Lower lobe of right lung (tissue), 2 donors: ENCODE data around the gene CHST8. TPM values are rescaled to one million over a fixed set of nuclear protein-coding genes. Genes with fewer than 3 reads are reported as not detected.

Experiments
- ATAC-seq, 2 donors: fragments of 200-7000 bp; cut with Tn5 transposase; one replicate each; pipeline ENCODE4 v1.9.1; 2020 to 2022; ENCODE audit warnings: mild to moderate bottlenecking in 2 of 2, moderate library complexity in 2 of 2
- DNase-seq: peaks from one replicate; pipeline ENCODE4 v3.0.0-alpha.2; 2020
- H3K27ac ChIP-seq: fragments of 200-600 bp; one replicate; pipeline ENCODE4 v1.8.0; 2022
- H3K27me3 ChIP-seq: fragments of 200-600 bp; one replicate; pipeline ENCODE4 v1.8.0; 2022; ENCODE audit warnings: low read depth
- H3K36me3 ChIP-seq: fragments of 200-600 bp; one replicate; pipeline ENCODE4 v1.8.0; 2022; ENCODE audit warnings: mild to moderate bottlenecking
- H3K4me1 ChIP-seq: fragments of 200-600 bp; one replicate; pipeline ENCODE4 v1.8.0; 2022
- H3K4me3 ChIP-seq: fragments of 200-600 bp; one replicate; pipeline ENCODE4 v1.8.0; 2022; ENCODE audit warnings: mild to moderate bottlenecking
- H3K9me3 ChIP-seq: fragments of 200-600 bp; one replicate; pipeline ENCODE4 v1.8.0; 2022
- intact Hi-C: fragments of 100-400 bp; cut with DNase I; formaldehyde crosslinking; loops from one replicate; pipeline ENCODE4 v1.11.0; 2022
- total RNA-seq: library from RNA; stranded (reverse); fragmentation: NEBNext Ultra II Directional; extraction: Animal tissue kit (Norgen Biotek cat#: 25700); gene quantifications from one replicate; pipeline ENCODE4 v1.2.1, GENCODE V29; 2021
- TF ChIP-seq, protein P1 (sequence below): fragments of 200-600 bp; IDR thresholded peaks from one replicate; pipeline ENCODE4 v1.8.0; 2022; ENCODE audit warnings: antibody characterized with exemption, mild to moderate bottlenecking
- donor health status: DM: no; HTN: yes; CAD: no; lungs with severe emphysema.

Gene CHST8
- total RNA-seq, 1 donor from 2014 or later: not detected

DNA sequence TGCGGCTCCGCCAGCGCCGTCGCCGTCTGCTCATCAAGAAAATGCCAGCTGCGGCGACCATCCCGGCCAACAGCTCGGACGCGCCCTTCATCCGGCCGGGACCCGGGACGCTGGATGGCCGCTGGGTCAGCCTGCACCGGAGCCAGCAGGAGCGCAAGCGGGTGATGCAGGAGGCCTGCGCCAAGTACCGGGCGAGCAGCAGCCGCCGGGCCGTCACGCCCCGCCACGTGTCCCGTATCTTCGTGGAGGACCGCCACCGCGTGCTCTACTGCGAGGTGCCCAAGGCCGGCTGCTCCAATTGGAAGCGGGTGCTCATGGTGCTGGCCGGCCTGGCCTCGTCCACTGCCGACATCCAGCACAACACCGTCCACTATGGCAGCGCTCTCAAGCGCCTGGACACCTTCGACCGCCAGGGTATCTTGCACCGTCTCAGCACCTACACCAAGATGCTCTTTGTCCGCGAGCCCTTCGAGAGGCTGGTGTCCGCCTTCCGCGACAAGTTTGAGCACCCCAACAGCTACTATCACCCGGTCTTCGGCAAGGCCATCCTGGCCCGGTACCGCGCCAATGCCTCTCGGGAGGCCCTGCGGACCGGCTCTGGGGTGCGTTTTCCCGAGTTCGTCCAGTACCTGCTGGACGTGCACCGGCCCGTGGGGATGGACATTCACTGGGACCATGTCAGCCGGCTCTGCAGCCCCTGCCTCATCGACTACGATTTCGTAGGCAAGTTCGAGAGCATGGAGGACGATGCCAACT, 150.5 kb downstream of the CHST8 start:
- Histone ChIP-seq H3K36me3 (no peaks in the 10 kb centered on the region), H3K9me3 (no peaks in the 10 kb centered on the region), H3K27me3 (peaks cover 9% of the 10 kb centered on the region), H3K4me3 (no peak overlapping the region), H3K27ac (no peak overlapping the region), H3K4me1 (no peaks in the 10 kb centered on the region)
- TF ChIP-seq, protein P1, sequence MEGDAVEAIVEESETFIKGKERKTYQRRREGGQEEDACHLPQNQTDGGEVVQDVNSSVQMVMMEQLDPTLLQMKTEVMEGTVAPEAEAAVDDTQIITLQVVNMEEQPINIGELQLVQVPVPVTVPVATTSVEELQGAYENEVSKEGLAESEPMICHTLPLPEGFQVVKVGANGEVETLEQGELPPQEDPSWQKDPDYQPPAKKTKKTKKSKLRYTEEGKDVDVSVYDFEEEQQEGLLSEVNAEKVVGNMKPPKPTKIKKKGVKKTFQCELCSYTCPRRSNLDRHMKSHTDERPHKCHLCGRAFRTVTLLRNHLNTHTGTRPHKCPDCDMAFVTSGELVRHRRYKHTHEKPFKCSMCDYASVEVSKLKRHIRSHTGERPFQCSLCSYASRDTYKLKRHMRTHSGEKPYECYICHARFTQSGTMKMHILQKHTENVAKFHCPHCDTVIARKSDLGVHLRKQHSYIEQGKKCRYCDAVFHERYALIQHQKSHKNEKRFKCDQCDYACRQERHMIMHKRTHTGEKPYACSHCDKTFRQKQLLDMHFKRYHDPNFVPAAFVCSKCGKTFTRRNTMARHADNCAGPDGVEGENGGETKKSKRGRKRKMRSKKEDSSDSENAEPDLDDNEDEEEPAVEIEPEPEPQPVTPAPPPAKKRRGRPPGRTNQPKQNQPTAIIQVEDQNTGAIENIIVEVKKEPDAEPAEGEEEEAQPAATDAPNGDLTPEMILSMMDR: no peak
- DNase-seq (no peak), ATAC-seq (no peak)
- intact Hi-C loops: loop anchor here (10.0 kb wide), 1 partner anchor 337 kb away; no protein-coding TSS in a partner anchor

DNA sequence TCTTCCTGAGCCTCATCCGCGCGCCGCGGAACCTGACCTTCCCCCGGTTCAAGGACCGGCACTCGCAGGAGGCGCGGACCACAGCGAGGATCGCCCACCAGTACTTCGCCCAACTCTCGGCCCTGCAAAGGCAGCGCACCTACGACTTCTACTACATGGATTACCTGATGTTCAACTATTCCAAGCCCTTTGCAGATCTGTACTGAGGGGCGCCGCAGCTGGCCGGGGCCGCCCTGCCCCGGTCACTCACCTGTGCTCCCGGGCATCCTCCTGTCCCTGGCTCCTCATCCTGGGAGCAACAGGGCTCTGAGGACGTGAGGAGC, 151.1 kb downstream of the CHST8 start:
- Histone ChIP-seq H3K27ac (no peak overlapping the region), H3K36me3 (no peaks in the 10 kb centered on the region), H3K4me3 (no peak overlapping the region), H3K9me3 (no peaks in the 10 kb centered on the region), H3K27me3 (peaks cover 11% of the 10 kb centered on the region), H3K4me1 (no peaks in the 10 kb centered on the region)
- ATAC-seq (no peak), DNase-seq (no peak)
- intact Hi-C loops: loop anchor here (10.0 kb wide), 1 partner anchor 338 kb away; no protein-coding TSS in a partner anchor
- TF ChIP-seq, protein P1: no peak

DNA sequence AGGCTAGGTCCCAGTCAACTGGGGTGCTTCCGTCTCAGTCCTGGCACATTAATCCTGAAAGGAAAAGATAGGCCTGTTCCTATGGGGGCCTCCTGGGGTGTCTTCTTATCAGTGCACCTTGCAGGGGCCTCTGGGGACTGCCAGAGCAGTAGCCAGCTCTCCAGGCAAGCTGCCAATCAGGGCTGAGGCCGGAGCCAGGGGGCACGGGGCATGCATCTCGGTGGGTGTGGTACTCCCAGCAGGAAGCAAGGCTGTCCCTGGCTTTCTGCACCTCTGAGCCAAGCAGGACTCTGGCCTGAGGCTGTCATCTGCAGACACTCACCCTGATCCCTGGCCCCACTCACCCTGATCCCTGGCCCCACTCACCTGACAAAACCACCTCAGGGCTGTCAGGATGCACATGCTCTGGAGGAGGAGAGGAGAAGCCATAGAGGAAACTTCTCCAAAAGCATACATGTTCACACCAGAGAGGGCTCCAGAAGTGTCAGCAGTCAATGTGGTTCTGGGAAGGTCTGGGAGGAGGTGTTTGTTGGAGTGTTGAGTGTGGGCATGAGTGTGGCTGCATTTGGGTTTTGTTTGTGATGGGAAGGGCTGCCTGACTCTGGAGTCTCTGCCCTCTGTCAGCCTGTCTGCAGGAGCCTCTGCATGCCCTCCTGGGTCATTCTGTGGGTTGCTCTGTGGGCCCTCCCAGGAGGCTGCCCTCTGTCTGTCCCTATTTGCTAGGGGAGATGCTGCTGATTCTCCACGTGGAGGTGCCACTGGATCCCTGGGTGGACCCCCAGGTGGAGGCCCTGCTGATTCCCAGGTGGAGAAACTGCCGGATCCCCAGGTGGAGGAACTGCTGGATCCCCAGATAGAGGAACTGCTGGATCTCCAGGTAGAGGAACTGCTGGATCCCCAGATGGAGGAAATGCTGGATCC, 152.2 kb downstream of the CHST8 start:
- intact Hi-C loops: loop anchor here (10.0 kb wide), 1 partner anchor 339 kb away; no protein-coding TSS in a partner anchor
- no peaks in the 10 kb centered on the region for H3K36me3 ChIP-seq
- no peaks in the 10 kb centered on the region for H3K9me3 ChIP-seq
- H3K4me3 ChIP-seq: no peak overlapping the region
- H3K27ac ChIP-seq: no peak overlapping the region
- H3K27me3 ChIP-seq: peaks cover 13% of the 10 kb centered on the region
- peaks cover 4% of the 10 kb centered on the region for H3K4me1 ChIP-seq
- TF ChIP-seq, protein P1: no peak
- ATAC-seq: no peak
- no peak for DNase-seq

DNA sequence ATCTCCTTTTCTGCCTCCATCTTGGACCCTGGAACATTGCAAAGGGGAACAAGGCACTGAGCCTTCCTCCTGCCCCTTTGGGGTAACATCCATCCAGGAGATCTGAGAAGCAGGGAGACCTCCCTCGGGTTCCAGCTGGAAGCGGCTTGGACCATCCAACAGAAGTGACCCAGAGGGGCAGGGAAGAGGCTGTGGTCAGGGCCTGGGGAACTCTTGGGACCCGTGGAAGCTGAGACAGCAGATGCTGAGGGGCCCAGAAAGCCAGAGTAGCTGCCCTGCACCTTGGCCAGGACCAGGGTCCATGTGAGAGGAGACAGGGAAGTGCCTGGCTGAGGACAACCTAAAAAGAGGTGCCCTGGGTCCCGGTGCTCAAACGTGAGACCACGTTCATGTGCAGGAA, 153.0 kb downstream of the CHST8 start:
- no peak overlapping the region for H3K4me3 ChIP-seq
- TF ChIP-seq, protein P1: no peak
- DNase-seq (no peak), ATAC-seq (no peak)
- intact Hi-C loops: loop anchor here (5.0 to 10.0 kb wide), 2 partner anchors 323 to 340 kb away; no protein-coding TSS in a partner anchor
- H3K27me3 ChIP-seq: peaks cover 21% of the 10 kb centered on the region
- peaks cover 4% of the 10 kb centered on the region for H3K4me1 ChIP-seq
- no peaks in the 10 kb centered on the region for H3K9me3 ChIP-seq
- H3K27ac ChIP-seq: no peak overlapping the region
- H3K36me3 ChIP-seq: no peaks in the 10 kb centered on the region

DNA sequence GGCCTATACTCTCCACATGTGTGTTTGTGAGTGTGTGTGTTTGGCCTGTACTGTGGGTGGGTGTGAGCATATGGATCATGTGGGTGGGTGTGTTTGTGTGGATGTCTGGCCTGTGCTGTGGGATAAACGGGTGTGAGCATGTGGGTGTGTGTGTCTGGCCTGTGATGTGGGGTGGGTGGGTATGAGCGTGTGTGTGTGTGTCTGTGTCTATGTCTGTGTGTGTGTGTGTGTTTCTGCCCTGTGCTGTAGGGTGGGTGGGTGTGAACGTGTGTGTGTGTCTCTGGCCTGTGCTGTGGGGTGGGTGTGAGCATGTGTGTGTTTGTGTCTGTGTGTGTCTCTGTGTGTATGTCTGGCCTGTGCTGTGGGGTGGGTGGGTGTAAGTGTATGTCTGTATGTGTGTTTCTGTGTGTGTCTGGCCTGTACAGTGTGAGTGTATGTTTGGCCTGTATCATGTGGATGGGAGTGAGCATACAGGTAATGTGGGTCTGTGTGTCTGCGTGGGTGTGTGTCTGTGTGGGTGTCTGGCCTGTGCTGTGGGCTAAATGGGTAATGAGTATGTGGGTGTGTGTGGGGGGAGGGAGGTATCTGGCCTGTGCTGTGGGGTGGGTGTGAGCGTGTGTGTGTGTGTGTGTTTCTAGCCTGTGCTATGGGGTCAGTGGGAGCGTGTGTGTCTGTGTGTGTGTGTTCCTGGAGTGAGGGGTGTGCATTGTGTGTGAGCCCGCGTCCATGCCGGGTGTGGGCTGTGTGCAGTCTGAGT, 154.2 kb downstream of the CHST8 start:
- Histone ChIP-seq H3K4me3 (no peak overlapping the region), H3K9me3 (no peaks in the 10 kb centered on the region), H3K27me3 (peaks cover 22% of the 10 kb centered on the region), H3K36me3 (no peaks in the 10 kb centered on the region), H3K27ac (no peak overlapping the region), H3K4me1 (peaks cover 4% of the 10 kb centered on the region)
- intact Hi-C loops: loop anchor here (5.0 to 10.0 kb wide), 2 partner anchors 321 to 341 kb away; no protein-coding TSS in a partner anchor
- TF ChIP-seq, protein P1: no peak
- ATAC-seq (no peak), DNase-seq (no peak)
